Suprapubic skin (tissue), 3 donors: ENCODE data around the gene SSR2.

Experiments
- POLR2AphosphoS5 ChIP-seq, 3 donors: sonication (generic); formaldehyde crosslinking; IDR thresholded peaks; one replicate each; pipeline ENCODE4 v1.6.1; 2017; ENCODE audit warnings: antibody characterized with exemption in 3 of 3
- TF ChIP-seq, protein P1 (sequence below), 2 donors: fragments of 200-600 bp in 1 of 2; fragments of 450-650 bp in 1 of 2; sonication (generic) in 1 of 2; IDR thresholded peaks; one replicate each; pipeline ENCODE4 v1.5.1; 2016 to 2019; ENCODE audit warnings: antibody characterized with exemption in 2 of 2, mild to moderate bottlenecking in 1 of 2, moderate library complexity in 1 of 2

DNA sequence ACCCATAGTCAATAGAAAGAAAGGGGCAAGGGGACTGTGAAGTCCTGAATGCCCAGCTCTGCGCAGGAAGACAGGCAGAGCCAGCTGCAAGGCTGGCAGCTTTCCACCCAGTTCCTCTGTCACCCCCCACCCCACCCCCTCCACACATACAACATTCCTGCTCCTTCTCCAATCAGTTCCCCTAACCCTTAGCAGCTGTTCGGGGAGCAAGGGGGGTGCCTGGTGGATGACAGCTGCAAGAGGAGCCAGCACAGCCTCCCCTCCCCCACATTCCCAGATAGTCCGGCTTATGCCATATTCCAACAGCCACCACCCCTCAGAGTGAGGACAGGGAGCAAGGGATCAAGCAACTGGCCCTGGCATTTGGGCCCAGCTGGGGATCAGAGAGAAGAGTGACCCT is 52.1 kb downstream of the SSR2 start:
- TF ChIP-seq POLR2AphosphoS5 (IDR thresholded peaks at IDR 0.05), result no peak
- TF ChIP-seq, protein P1, sequence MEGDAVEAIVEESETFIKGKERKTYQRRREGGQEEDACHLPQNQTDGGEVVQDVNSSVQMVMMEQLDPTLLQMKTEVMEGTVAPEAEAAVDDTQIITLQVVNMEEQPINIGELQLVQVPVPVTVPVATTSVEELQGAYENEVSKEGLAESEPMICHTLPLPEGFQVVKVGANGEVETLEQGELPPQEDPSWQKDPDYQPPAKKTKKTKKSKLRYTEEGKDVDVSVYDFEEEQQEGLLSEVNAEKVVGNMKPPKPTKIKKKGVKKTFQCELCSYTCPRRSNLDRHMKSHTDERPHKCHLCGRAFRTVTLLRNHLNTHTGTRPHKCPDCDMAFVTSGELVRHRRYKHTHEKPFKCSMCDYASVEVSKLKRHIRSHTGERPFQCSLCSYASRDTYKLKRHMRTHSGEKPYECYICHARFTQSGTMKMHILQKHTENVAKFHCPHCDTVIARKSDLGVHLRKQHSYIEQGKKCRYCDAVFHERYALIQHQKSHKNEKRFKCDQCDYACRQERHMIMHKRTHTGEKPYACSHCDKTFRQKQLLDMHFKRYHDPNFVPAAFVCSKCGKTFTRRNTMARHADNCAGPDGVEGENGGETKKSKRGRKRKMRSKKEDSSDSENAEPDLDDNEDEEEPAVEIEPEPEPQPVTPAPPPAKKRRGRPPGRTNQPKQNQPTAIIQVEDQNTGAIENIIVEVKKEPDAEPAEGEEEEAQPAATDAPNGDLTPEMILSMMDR (IDR thresholded peaks at IDR 0.05), result no peak
